OCI-LY3 (cell line): ENCODE measurements around the gene FUOM.

Source experiments
- H2AFZ ChIP-seq: fragments of 200-600, 300-600 bp; shearing (Covaris generic); 2 replicates; pipeline ENCODE4 v1.6.0; 2014; ENCODE audit warnings: antibody characterized with exemption, low read depth, low read length
- H3K27ac ChIP-seq: fragments of 200-600, 300-600 bp; sonication (generic); 2 replicates; pipeline ENCODE4 v1.5.1; 2014; ENCODE audit warnings: mild to moderate bottlenecking, low read length, moderate library complexity, mixed read lengths
- H3K27me3 ChIP-seq: fragments of 200-600, 300-600 bp; sonication (generic); 2 replicates; pipeline ENCODE4 v1.6.1; 2014; ENCODE audit warnings: low read depth, low read length, mixed read lengths
- H3K36me3 ChIP-seq: fragments of 200-600, 300-600 bp; sonication (generic); replicated peaks from 2 replicates; pipeline ENCODE3; 2014; ENCODE audit warnings: low read depth, low read length, mixed read lengths
- H3K4me1 ChIP-seq: fragments of 300-600, 200-600 bp; sonication (generic); 2 replicates; pipeline ENCODE4 v1.6.1; 2014; ENCODE audit warnings: low read length, mixed read lengths
- H3K4me2 ChIP-seq: fragments of 200-600, 300-600 bp; sonication (generic); 2 replicates; pipeline ENCODE4 v1.6.1; 2014; ENCODE audit warnings: low read length, mixed read lengths
- H3K4me3 ChIP-seq: fragments of 300-600, 200-600 bp; sonication (generic); 2 replicates; pipeline ENCODE4 v1.5.1; 2014; ENCODE audit warnings: antibody characterized with exemption, mild to moderate bottlenecking, low read length, moderate library complexity
- H3K79me2 ChIP-seq: fragments of 300-600, 200-600 bp; shearing (Covaris generic); 2 replicates; pipeline ENCODE4 v1.6.1; 2014; ENCODE audit warnings: mild to moderate bottlenecking, low read length, mixed read lengths
- H3K9ac ChIP-seq: fragments of 300-600, 200-600 bp; shearing (Covaris generic); 2 replicates; pipeline ENCODE4 v1.6.0; 2014; ENCODE audit warnings: mild to moderate bottlenecking, low read length, moderate library complexity
- H3K9me3 ChIP-seq: fragments of 200-600, 300-600 bp; shearing (Covaris generic); 2 replicates; pipeline ENCODE4 v1.6.1; 2014; ENCODE audit warnings: low read length, mixed read lengths; ENCODE audit not compliant: insufficient read depth
- H4K20me1 ChIP-seq: fragments of 200-600, 300-600 bp; sonication (generic); 2 replicates; pipeline ENCODE4 v1.6.1; 2016; ENCODE audit warnings: low read length, mixed read lengths; ENCODE audit not compliant: insufficient read depth
- EZH2phosphoT487 ChIP-seq: fragments of 200-600 bp; shearing (Covaris generic); IDR thresholded peaks from 2 replicates; pipeline ENCODE4 v1.6.1; 2018; ENCODE audit warnings: antibody characterized with exemption, mixed run types, low read depth
- TF ChIP-seq, protein P1 (sequence below): fragments of 200-600, 300-600 bp; sonication (generic); IDR thresholded peaks from 2 replicates; pipeline ENCODE4 v1.5.1; 2014; ENCODE audit warnings: antibody characterized with exemption, low read length, low read depth

Gene FUOM

DNA sequence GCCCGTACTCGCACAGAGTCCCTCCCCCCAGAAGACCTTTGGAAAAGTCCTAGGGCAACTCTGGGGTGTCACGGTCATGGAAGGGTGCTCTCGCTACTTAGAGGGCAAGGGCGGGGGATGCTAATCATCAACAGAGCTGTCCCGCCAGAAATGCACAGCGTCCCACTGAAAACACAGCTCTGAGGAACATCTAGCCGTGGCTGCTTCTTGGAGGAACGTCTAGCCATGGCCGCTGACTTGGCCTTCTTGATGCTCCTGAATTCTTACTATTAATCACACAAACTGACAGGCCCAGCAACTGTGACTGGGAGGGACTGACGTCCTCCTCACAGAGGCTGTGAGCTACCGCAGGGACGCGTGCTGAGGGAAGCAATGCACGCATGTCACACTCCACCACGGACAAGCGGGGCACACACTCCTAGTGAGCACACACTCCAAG lies 50.9 kb downstream of the FUOM start:
- Histone ChIP-seq H3K36me3 (peaks cover 4% of the 10 kb centered on the region), H3K27me3 (no peaks in the 10 kb centered on the region), H3K27ac (no peak overlapping the region), H2AFZ (no peak overlapping the region), H3K9me3 (no peaks in the 10 kb centered on the region), H3K4me2 (peak overlapping the region; percentile 79), H4K20me1 (peaks cover 4% of the 10 kb centered on the region), H3K79me2 (peaks cover 52% of the 10 kb centered on the region), H3K9ac (no peak overlapping the region), H3K4me3 (peak overlapping the region; percentile 100), H3K4me1 (peaks cover 27% of the 10 kb centered on the region)
- TF ChIP-seq EZH2phosphoT487 = no peak
- TF ChIP-seq, protein P1, sequence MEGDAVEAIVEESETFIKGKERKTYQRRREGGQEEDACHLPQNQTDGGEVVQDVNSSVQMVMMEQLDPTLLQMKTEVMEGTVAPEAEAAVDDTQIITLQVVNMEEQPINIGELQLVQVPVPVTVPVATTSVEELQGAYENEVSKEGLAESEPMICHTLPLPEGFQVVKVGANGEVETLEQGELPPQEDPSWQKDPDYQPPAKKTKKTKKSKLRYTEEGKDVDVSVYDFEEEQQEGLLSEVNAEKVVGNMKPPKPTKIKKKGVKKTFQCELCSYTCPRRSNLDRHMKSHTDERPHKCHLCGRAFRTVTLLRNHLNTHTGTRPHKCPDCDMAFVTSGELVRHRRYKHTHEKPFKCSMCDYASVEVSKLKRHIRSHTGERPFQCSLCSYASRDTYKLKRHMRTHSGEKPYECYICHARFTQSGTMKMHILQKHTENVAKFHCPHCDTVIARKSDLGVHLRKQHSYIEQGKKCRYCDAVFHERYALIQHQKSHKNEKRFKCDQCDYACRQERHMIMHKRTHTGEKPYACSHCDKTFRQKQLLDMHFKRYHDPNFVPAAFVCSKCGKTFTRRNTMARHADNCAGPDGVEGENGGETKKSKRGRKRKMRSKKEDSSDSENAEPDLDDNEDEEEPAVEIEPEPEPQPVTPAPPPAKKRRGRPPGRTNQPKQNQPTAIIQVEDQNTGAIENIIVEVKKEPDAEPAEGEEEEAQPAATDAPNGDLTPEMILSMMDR = no peak

DNA sequence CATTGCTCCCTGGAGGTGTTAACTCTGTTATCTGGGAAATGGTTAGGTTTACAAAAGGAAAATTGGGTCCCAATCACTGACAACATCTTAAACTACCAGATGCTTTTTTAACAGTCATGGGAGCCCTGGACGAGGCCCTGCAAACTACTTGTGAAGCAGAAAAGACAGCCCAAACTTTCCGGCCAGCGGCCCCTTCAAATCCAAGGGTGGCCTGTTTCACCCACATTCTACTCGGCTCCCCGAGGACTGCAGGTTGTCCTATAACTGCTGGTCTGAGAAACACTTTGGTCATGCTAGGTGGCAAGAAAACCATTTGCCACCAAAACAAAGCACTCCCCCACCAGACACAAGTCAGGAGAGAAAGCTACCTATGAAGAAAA lies 51.7 kb downstream of the FUOM start:
- H3K27me3 ChIP-seq = no peaks in the 10 kb centered on the region
- peaks cover 4% of the 10 kb centered on the region for H4K20me1 ChIP-seq
- H3K36me3 ChIP-seq = peaks cover 4% of the 10 kb centered on the region
- peak overlapping the region; percentile 59; the same call in 1 of the 2 replicates for H3K9ac ChIP-seq
- H3K4me3 ChIP-seq = peak overlapping the region; percentile 50
- H2AFZ ChIP-seq = no peak overlapping the region
- H3K4me2 ChIP-seq = peak overlapping the region; percentile 96
- no peak for TF ChIP-seq EZH2phosphoT487
- TF ChIP-seq, protein P1 = no peak
- H3K27ac ChIP-seq = peak overlapping the region; percentile 90
- peaks cover 27% of the 10 kb centered on the region for H3K4me1 ChIP-seq
- no peaks in the 10 kb centered on the region for H3K9me3 ChIP-seq
- peaks cover 52% of the 10 kb centered on the region for H3K79me2 ChIP-seq
